Measurements from ENCODE around the gene PHOSPHO1. TPM values are rescaled to one million over a fixed set of nuclear protein-coding genes. Genes with fewer than 3 reads are reported as not detected.

Gene PHOSPHO1
- total RNA-seq, 1 experiment from 2014 or later = 98.3 TPM

- ChIA-PET CTCF (interaction anchor here (0.6 to 1.6 kb wide), 6 partner anchors 47 to 1004 kb away, joined by 3 to 6 read pairs (median 4); no protein-coding TSS in a partner anchor), POLR2A (ENCODE audit: low non-redundant PET) (no interaction called here)
- Histone ChIP-seq H3K4me1 (ENCODE audit: insufficient read depth, low read length, poor library complexity, severe bottlenecking) (peaks cover 22% of the 10 kb centered on the region), H3K27ac (ENCODE audit: low read depth, low read length, poor library complexity, severe bottlenecking) (peak overlapping the region; percentile 86), H3K27me3 (replicated peaks; ENCODE audit: insufficient read depth, low read depth, low read length, poor library complexity) (no peaks in the 10 kb centered on the region), H3K36me3 (ENCODE audit: insufficient read depth, low read length, poor library complexity, severe bottlenecking) (peaks cover 31% of the 10 kb centered on the region), H3K4me3 (ENCODE audit: low read depth, low read length, poor library complexity, severe bottlenecking) (no peak overlapping the region), H3K9me3 (ENCODE audit: low read depth, low read length, poor library complexity, severe bottlenecking) (no peaks in the 10 kb centered on the region)
- BruUV-seq (replicated peaks) = no TSS peak
- no peak for TF ChIP-seq EZH2 (IDR thresholded peaks at IDR 0.05; ENCODE audit: borderline replicate concordance, low read depth, low read length, poor library complexity, severe bottlenecking)
- TF ChIP-seq, protein P1, sequence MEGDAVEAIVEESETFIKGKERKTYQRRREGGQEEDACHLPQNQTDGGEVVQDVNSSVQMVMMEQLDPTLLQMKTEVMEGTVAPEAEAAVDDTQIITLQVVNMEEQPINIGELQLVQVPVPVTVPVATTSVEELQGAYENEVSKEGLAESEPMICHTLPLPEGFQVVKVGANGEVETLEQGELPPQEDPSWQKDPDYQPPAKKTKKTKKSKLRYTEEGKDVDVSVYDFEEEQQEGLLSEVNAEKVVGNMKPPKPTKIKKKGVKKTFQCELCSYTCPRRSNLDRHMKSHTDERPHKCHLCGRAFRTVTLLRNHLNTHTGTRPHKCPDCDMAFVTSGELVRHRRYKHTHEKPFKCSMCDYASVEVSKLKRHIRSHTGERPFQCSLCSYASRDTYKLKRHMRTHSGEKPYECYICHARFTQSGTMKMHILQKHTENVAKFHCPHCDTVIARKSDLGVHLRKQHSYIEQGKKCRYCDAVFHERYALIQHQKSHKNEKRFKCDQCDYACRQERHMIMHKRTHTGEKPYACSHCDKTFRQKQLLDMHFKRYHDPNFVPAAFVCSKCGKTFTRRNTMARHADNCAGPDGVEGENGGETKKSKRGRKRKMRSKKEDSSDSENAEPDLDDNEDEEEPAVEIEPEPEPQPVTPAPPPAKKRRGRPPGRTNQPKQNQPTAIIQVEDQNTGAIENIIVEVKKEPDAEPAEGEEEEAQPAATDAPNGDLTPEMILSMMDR (conservative IDR thresholded peaks at IDR 0.05; ENCODE audit: low read depth, low read length) = no peak
- intact Hi-C loops (cut with micrococcal nuclease; ENCODE audit: unreplicated experiment) = loop anchor here (2.0 to 10.0 kb wide), 4 partner anchors 35 to 552 kb away; no protein-coding TSS in a partner anchor
- DNase-seq (ENCODE audit: low spot score) = no peak
Observed at GRCh38 chr17:49226771-49227435, 3.7 kb downstream of the PHOSPHO1 start.

DNA sequence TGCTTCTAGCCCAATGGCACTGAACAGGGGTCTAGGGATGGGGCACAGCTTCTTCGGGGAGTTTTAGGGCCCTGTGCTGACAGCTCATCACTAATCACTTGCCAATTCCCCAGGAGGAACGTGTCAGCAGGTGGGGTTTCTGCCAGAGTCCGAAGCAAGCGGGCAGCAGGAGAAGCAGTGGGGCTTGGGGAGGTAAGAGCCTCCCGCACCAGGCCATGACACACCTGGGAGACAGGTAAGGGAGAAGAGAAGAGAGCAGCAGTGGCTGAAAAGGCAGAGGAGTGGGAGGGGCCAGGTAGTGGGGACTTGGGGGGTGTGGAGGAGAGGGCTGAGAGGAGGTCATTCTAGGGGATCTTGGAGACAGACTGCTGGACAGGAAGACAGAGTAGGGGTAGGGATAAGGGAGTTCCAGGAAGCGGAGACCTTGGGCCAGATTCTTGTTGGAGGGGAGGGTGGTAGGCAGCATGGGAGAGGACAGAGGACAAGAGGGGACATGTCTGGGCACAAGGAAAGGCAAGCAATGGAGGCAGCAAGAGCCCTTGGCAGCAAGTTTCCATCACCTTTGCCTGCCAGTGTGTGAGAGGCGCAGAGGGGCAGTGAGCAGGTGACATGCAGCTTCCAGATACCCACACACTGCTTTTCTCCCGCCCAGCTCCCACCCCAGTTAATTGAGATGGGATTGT lies 4.9 kb downstream of the PHOSPHO1 start:
- CTCF ChIA-PET = interaction anchor here (0.6 kb wide), 1 partner anchor 1003 kb away, joined by 6 read pairs; no protein-coding TSS in a partner anchor
- no TSS peak for BruUV-seq (replicated peaks)
- H3K27me3 ChIP-seq (replicated peaks; ENCODE audit: insufficient read depth, low read depth, low read length, poor library complexity) = no peaks in the 10 kb centered on the region
- no peak overlapping the region for H3K4me3 ChIP-seq (ENCODE audit: low read depth, low read length, poor library complexity, severe bottlenecking)
- no peak for TF ChIP-seq EZH2 (IDR thresholded peaks at IDR 0.05; ENCODE audit: borderline replicate concordance, low read depth, low read length, poor library complexity, severe bottlenecking)
- TF ChIP-seq, protein P1 (conservative IDR thresholded peaks at IDR 0.05; ENCODE audit: low read depth, low read length) = no peak
- POLR2A ChIA-PET (ENCODE audit: low non-redundant PET) = no interaction called here
- intact Hi-C loops (cut with micrococcal nuclease; ENCODE audit: unreplicated experiment) = loop anchor here (2.0 to 10.0 kb wide), 4 partner anchors 33 to 551 kb away; no protein-coding TSS in a partner anchor
- H3K9me3 ChIP-seq (ENCODE audit: low read depth, low read length, poor library complexity, severe bottlenecking) = no peaks in the 10 kb centered on the region
- peaks cover 22% of the 10 kb centered on the region for H3K4me1 ChIP-seq (ENCODE audit: insufficient read depth, low read length, poor library complexity, severe bottlenecking)
- no peak for DNase-seq (ENCODE audit: low spot score)
- H3K36me3 ChIP-seq (ENCODE audit: insufficient read depth, low read length, poor library complexity, severe bottlenecking) = peaks cover 31% of the 10 kb centered on the region
- peak overlapping the region; percentile 86 for H3K27ac ChIP-seq (ENCODE audit: low read depth, low read length, poor library complexity, severe bottlenecking)

GRCh38 chr17:49224997-49225337 lies 5.6 kb downstream of the PHOSPHO1 start:
- H3K4me1 ChIP-seq (ENCODE audit: insufficient read depth, low read length, poor library complexity, severe bottlenecking) = peaks cover 22% of the 10 kb centered on the region
- POLR2A ChIA-PET (ENCODE audit: low non-redundant PET) = no interaction called here
- no peak for DNase-seq (ENCODE audit: low spot score)
- no TSS peak for BruUV-seq (replicated peaks)
- no peaks in the 10 kb centered on the region for H3K27me3 ChIP-seq (replicated peaks; ENCODE audit: insufficient read depth, low read depth, low read length, poor library complexity)
- no peaks in the 10 kb centered on the region for H3K9me3 ChIP-seq (ENCODE audit: low read depth, low read length, poor library complexity, severe bottlenecking)
- TF ChIP-seq, protein P1 (conservative IDR thresholded peaks at IDR 0.05; ENCODE audit: low read depth, low read length) = no peak
- TF ChIP-seq EZH2 (IDR thresholded peaks at IDR 0.05; ENCODE audit: borderline replicate concordance, low read depth, low read length, poor library complexity, severe bottlenecking) = no peak
- peak overlapping the region; percentile 86 for H3K27ac ChIP-seq (ENCODE audit: low read depth, low read length, poor library complexity, severe bottlenecking)
- peaks cover 35% of the 10 kb centered on the region for H3K36me3 ChIP-seq (ENCODE audit: insufficient read depth, low read length, poor library complexity, severe bottlenecking)
- CTCF ChIA-PET = no interaction called here
- intact Hi-C loops (cut with micrococcal nuclease; ENCODE audit: unreplicated experiment) = loop anchor here (5.0 to 10.0 kb wide), 3 partner anchors 33 to 550 kb away; no protein-coding TSS in a partner anchor
- H3K4me3 ChIP-seq (ENCODE audit: low read depth, low read length, poor library complexity, severe bottlenecking) = no peak overlapping the region

Measured in A673 (cell line).